HFF-Myc (cell line): ENCODE measurements around the gene DOCK1.

Source experiments
- DNase-seq: peaks from one replicate; pipeline ENCODE4 v3.0.0-alpha.2; 2011; ENCODE audit warnings: low read depth; ENCODE audit errors: extremely low read depth
- H3K4me3 ChIP-seq: replicated peaks from 2 replicates; pipeline ENCODE4 v1.5.1; 2011; ENCODE audit warnings: low read depth, mild to moderate bottlenecking, control low read depth, low read length
- CTCF ChIP-seq: IDR thresholded peaks from 2 replicates; pipeline ENCODE4 v1.5.1; 2012; ENCODE audit warnings: mild to moderate bottlenecking, low read depth, low read length, control low read depth; ENCODE audit errors: missing control alignments

Gene DOCK1

DNA sequence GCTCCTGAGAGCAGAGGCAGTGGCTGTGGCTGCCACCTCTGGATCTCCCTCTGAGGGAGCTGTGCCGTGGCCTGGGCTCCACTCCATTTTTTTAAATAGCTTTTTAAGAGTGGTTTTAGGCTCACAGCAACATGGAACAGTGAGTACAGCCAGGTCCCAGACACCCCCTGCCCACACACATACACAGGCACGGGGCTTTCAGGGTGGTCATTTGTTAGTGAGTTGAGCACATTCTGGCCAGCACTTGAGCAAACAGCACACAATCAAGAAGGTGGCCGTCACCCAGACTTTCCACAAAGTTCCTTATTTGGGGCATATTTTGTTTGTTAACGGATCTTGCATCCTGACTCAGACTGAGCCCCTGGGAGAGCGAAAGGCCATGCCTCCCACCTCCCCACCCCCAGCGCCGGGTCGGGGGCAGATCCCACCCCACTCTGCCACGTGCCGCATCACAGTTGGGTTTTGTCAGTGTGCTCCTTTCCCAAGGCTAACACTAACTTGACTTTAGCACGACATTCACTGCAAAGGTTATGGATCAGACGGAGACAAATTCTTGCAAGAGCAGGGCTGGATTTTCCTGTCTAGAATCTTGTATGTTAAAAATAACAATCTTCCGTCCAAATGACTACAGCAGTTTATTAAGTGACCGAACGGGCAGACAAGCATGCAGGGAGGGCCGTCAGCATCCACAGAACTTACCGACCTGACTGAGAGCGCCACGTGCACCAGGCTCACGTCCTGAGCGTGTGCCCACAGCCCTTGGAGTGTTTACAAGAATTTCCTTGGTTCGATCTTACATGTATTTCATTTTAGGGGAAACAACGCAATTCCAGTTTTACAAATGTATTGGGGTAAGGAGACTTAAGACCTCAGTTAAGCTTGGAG lies 487.4 kb downstream of the DOCK1 start:
- no peak for TF ChIP-seq CTCF

GRCh38 chr10:127398140-127398970 lies 493.1 kb downstream of the DOCK1 start:
- H3K4me3 ChIP-seq, result no peak overlapping the region
- no peak for TF ChIP-seq CTCF
- DNase-seq, result peak; percentile 55

More for the DNA sequence above, 487.4 kb downstream of the DOCK1 start:
- no peak overlapping the region for H3K4me3 ChIP-seq
- DNase-seq, result no peak

GRCh38 chr10:127398971-127399365 lies 493.7 kb downstream of the DOCK1 start:
- H3K4me3 ChIP-seq, result no peak overlapping the region
- no peak for TF ChIP-seq CTCF
- DNase-seq, result no peak

DNA sequence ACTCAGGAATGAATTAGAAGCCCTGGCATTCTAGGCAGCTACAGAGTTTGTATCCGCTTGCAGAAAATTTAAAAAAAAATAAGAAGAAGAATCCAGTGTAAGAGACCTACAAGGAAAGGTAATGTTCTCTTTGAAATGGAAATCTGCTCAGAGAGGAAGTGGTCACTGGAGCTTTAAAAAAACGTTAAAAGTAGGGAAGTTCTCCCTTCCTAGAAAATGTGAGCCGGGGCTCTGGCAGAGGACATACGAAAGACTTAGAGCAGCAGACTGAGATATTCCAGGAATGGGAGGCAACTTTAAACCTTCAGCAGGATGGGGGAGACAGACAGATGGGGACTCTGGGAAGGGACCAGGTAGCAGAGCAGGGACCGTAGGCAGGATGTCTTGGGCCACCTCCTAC lies 494.4 kb downstream of the DOCK1 start:
- DNase-seq, result no peak
- no peak for TF ChIP-seq CTCF
- no peak overlapping the region for H3K4me3 ChIP-seq

DNA sequence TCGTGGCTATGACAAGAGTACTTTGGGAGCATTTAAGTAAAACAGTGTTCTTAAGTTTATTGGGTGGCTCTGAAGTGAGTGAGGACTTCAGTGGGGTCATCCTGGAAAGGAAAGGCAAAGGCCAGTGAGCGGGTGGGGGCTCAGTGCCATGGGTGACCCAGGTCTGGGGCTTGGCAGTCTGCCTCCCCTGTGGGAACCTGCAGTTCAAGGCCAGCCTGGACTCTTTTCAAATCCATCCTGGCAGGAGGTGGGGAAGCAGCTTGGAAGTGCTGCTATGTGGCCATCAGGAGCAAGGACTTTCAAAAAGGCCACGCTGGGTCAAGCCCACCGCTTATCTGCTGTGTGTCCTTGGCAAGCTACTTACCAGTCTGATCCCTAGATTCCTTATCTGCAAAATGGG lies 495.0 kb downstream of the DOCK1 start:
- no peak for DNase-seq
- no peak overlapping the region for H3K4me3 ChIP-seq
- no peak for TF ChIP-seq CTCF

DNA sequence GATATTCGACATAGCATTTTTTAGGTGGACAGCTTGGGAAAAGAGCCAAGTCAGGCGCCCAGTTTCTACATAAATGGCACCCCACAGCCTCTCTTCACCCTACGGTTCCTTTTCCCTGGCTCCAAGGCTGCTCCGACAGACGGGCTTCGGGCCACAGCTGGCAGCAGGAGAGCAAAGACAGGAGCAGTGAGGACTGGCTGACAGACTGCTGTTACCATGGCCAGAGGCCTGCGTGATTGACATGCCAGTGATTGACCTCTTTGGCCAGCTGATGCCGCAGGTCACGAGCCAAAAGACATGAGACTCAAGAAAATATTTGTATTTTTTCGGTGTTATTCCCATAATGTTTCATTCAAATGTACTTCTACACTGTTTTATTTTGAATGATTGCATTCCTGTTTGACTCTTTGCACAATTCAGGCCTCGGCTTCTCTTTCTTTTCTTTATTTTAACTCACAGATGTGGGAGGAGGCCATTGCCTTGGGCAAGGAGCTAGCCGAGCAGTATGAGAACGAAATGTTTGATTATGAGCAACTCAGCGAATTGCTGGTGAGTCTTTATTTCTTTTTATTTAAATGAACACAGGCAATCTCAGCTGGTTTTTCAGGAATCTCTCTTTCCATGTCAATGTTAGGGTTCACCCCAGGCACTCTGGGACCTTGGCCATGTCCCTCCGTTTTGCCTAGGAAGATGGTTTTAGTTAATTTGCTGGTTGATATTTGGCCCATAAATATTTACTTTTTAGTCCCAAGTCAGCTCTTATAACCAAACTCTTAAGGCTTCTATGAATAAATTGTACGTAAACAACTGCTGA lies 497.6 kb downstream of the DOCK1 start:
- no peak overlapping the region for H3K4me3 ChIP-seq
- no peak for TF ChIP-seq CTCF
- DNase-seq, result no peak
